GM19455 (cell line): ENCODE data around the gene CLEC1A.

Source experiments
- ATAC-seq: cut with Tn5 transposase; IDR thresholded peaks from one replicate; pipeline ENCODE4 v1.9.1; 2021; ENCODE audit not compliant: unreplicated experiment

Gene CLEC1A

GRCh38 chr12:10101648-10102220 lies 2.9 kb upstream of the CLEC1A start:
- ATAC-seq = no peak

GRCh38 chr12:10101042-10101579 lies 2.3 kb upstream of the CLEC1A start:
- ATAC-seq = no peak

- ATAC-seq = no peak
Observed at GRCh38 chr12:10097521-10097920, 1.3 kb downstream of the CLEC1A start.

- ATAC-seq = no peak
Observed at GRCh38 chr12:10095971-10096370, 2.8 kb downstream of the CLEC1A start.

GRCh38 chr12:10094646-10095395 lies 4.0 kb downstream of the CLEC1A start:
- no peak for ATAC-seq

GRCh38 chr12:10088955-10089900 lies 9.6 kb downstream of the CLEC1A start:
- no peak for ATAC-seq

GRCh38 chr12:10088031-10088430 lies 10.8 kb downstream of the CLEC1A start:
- ATAC-seq = no peak

- ATAC-seq = no peak
Observed at GRCh38 chr12:10086387-10086786, 12.4 kb downstream of the CLEC1A start.

- no peak for ATAC-seq
Observed at GRCh38 chr12:10084733-10085132, 14.1 kb downstream of the CLEC1A start.

- no peak for ATAC-seq
Observed at GRCh38 chr12:10082117-10082874, 16.5 kb downstream of the CLEC1A start.

- no peak for ATAC-seq
Observed at GRCh38 chr12:10075451-10075850, 23.3 kb downstream of the CLEC1A start.

- ATAC-seq = no peak
Observed at GRCh38 chr12:10073261-10073660, 25.5 kb downstream of the CLEC1A start.

GRCh38 chr12:10072131-10072530 lies 26.7 kb downstream of the CLEC1A start:
- no peak for ATAC-seq

GRCh38 chr12:10070380-10070779 lies 28.4 kb downstream of the CLEC1A start:
- ATAC-seq = no peak

GRCh38 chr12:10069976-10070375 lies 28.8 kb downstream of the CLEC1A start:
- no peak for ATAC-seq

GRCh38 chr12:10069099-10069498 lies 29.7 kb downstream of the CLEC1A start:
- ATAC-seq = no peak

- ATAC-seq = no peak
Observed at GRCh38 chr12:10068644-10069043, 30.1 kb downstream of the CLEC1A start.

GRCh38 chr12:10067942-10068341 lies 30.8 kb downstream of the CLEC1A start:
- ATAC-seq = no peak

- no peak for ATAC-seq
Observed at GRCh38 chr12:10067264-10067663, 31.5 kb downstream of the CLEC1A start.

- no peak for ATAC-seq
Observed at GRCh38 chr12:10065241-10065640, 33.5 kb downstream of the CLEC1A start.

GRCh38 chr12:10058387-10058786 lies 40.4 kb downstream of the CLEC1A start:
- ATAC-seq = no peak
